Activated T-helper 2 cell treated with anti-CD3 and anti-CD28 coated beads, Interferon-gamma antibody, Interleukin-2, Interleukin-4, amounts not matched to agents 10 μg/mL and 5 μg/mL and 100 μg/mL, durations not matched to agents 14 hours and 24 hours and 36 hours (primary cell): Measurements from ENCODE around the gene ABCC6. TPM values are rescaled to one million over a fixed set of nuclear protein-coding genes. Genes with fewer than 3 reads are reported as not detected.
"Not testable (repeated sequence)": the region's sequence is repeated elsewhere in the genome, so short reads cannot be mapped to it uniquely, and the experiment has no call there.

Experiments used
- DNase-seq: peaks from one replicate; pipeline ENCODE4 v3.0.0; 2021; ENCODE audit warnings: low spot score
- H3K27ac Mint-ChIP-seq: one replicate; pipeline ENCODE4 v1.8.0; 2021; ENCODE audit warnings: mixed read lengths
- H3K27me3 Mint-ChIP-seq: one replicate; pipeline ENCODE4 v1.8.0; 2021; ENCODE audit warnings: low read depth, mixed read lengths
- H3K36me3 Mint-ChIP-seq: one replicate; pipeline ENCODE4 v1.8.0; 2021; ENCODE audit warnings: low read depth, mixed read lengths
- H3K4me1 Mint-ChIP-seq: one replicate; pipeline ENCODE4 v1.8.0; 2021; ENCODE audit warnings: low read depth, mixed read lengths
- H3K4me3 Mint-ChIP-seq: one replicate; pipeline ENCODE4 v1.8.0; 2021; ENCODE audit warnings: low read depth, mild to moderate bottlenecking, moderate library complexity, mixed read lengths
- H3K9me3 Mint-ChIP-seq: one replicate; pipeline ENCODE4 v1.8.0; 2021; ENCODE audit warnings: mixed read lengths
- intact Hi-C: fragments of 100-400 bp; cut with micrococcal nuclease; formaldehyde crosslinking; loops from one replicate; pipeline ENCODE4 v1.15.1; 2023
- total RNA-seq: library from RNA; stranded (reverse); gene quantifications from 2 replicates; pipeline ENCODE4 v1.2.3, GENCODE V29; 2022

ABCC6 gene
- total RNA-seq, 1 donor from 2014 or later, result not detected

GRCh38 chr16:16105646-16106045, 117.6 kb downstream of the ABCC6 start:
- Mint-ChIP-seq H3K27me3 (no peaks in the 10 kb centered on the region), H3K4me3 (no peak overlapping the region), H3K27ac (no peak overlapping the region), H3K9me3 (no peaks in the 10 kb centered on the region), H3K4me1 (no peaks in the 10 kb centered on the region), H3K36me3 (peaks cover 76% of the 10 kb centered on the region)
- no peak for DNase-seq
- intact Hi-C loops, result no loop called here

GRCh38 chr16:16104804-16105141, 118.5 kb downstream of the ABCC6 start:
- H3K4me1 Mint-ChIP-seq, H3K27ac Mint-ChIP-seq, DNase-seq, H3K27me3 Mint-ChIP-seq, intact Hi-C loops, H3K9me3 Mint-ChIP-seq, H3K4me3 Mint-ChIP-seq: not testable (repeated sequence)
- peaks cover 76% of the 10 kb centered on the region for H3K36me3 Mint-ChIP-seq

- H3K9me3 Mint-ChIP-seq, H3K27ac Mint-ChIP-seq, H3K27me3 Mint-ChIP-seq, H3K4me1 Mint-ChIP-seq, DNase-seq, H3K4me3 Mint-ChIP-seq, intact Hi-C loops: not testable (repeated sequence)
- peaks cover 74% of the 10 kb centered on the region for H3K36me3 Mint-ChIP-seq
Observed at GRCh38 chr16:16104132-16104803, 119.0 kb downstream of the ABCC6 start.

GRCh38 chr16:16102738-16103137, 120.6 kb downstream of the ABCC6 start:
- Mint-ChIP-seq H3K9me3 (no peaks in the 10 kb centered on the region), H3K27ac (no peak overlapping the region), H3K36me3 (peaks cover 74% of the 10 kb centered on the region), H3K4me1 (peaks cover 2% of the 10 kb centered on the region), H3K4me3 (no peak overlapping the region), H3K27me3 (no peaks in the 10 kb centered on the region)
- no peak for DNase-seq
- intact Hi-C loops, result no loop called here

- DNase-seq, result no peak
- peaks cover 75% of the 10 kb centered on the region for H3K36me3 Mint-ChIP-seq
- peaks cover 2% of the 10 kb centered on the region for H3K4me1 Mint-ChIP-seq
- no peaks in the 10 kb centered on the region for H3K27me3 Mint-ChIP-seq
- H3K4me3 Mint-ChIP-seq, result no peak overlapping the region
- H3K9me3 Mint-ChIP-seq, result no peaks in the 10 kb centered on the region
- no peak overlapping the region for H3K27ac Mint-ChIP-seq
- intact Hi-C loops, result no loop called here
Observed at GRCh38 chr16:16101585-16101984, 121.7 kb downstream of the ABCC6 start.

GRCh38 chr16:16100631-16101030, 122.7 kb downstream of the ABCC6 start:
- Mint-ChIP-seq H3K27ac (no peak overlapping the region), H3K27me3 (no peaks in the 10 kb centered on the region), H3K4me3 (no peak overlapping the region), H3K36me3 (peaks cover 78% of the 10 kb centered on the region), H3K9me3 (no peaks in the 10 kb centered on the region), H3K4me1 (peaks cover 2% of the 10 kb centered on the region)
- no peak for DNase-seq
- intact Hi-C loops, result no loop called here

GRCh38 chr16:16099320-16099719, 124.0 kb downstream of the ABCC6 start:
- Mint-ChIP-seq H3K36me3 (peaks cover 77% of the 10 kb centered on the region), H3K27ac (no peak overlapping the region)

More at GRCh38 chr16:16099320-16099719, 124.0 kb downstream of the ABCC6 start:
- no peak for DNase-seq
- H3K4me3 Mint-ChIP-seq, result no peak overlapping the region
- no peaks in the 10 kb centered on the region for H3K27me3 Mint-ChIP-seq
- no peaks in the 10 kb centered on the region for H3K9me3 Mint-ChIP-seq
- intact Hi-C loops, result no loop called here
- H3K4me1 Mint-ChIP-seq, result peaks cover 2% of the 10 kb centered on the region

Other genes with a start within 250 kb of the ABCC6 start
- gene NOMO3, start 9.0 kb upstream of the ABCC6 start, total RNA-seq, result 38.0 and 39.7 TPM in 2 replicates
- gene NPIPA7, start 155.6 kb upstream of the ABCC6 start, total RNA-seq, result 6.1 and 6.2 TPM in 2 replicates